Ureter (tissue), 1 donor: ENCODE measurements around the gene ZFAND6. TPM values are rescaled to one million over a fixed set of nuclear protein-coding genes. Genes with fewer than 3 reads are reported as not detected.

Source experiments
- DNase-seq: peaks from one replicate; pipeline ENCODE4 v3.0.0-alpha.2; 2020; ENCODE audit warnings: low spot score
- total RNA-seq: library from RNA; stranded (reverse); gene quantifications from one replicate; pipeline ENCODE4 v1.2.4, GENCODE V29; 2023
- donor health status: DM: yes; HTN: yes; CAD: no.

Gene ZFAND6
- total RNA-seq, 1 donor from 2014 or later = 99.5 TPM

DNA sequence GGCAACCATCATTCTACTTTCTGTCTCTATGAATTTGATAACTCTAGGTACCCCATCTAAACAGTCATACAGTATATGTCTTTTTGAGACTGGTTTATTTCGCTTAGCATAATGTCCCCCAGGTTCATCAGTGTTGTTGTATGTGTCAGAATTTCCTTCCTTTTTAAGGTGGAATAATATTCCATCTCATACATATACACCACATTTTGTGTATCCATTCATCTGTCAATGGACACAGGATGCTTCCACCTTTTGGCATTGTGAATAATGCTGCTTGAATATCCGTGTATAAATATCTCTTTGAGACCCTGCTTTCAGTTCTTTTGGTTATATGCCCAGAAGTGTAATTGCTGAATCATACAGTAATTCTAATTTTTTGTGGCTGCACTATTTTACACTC, 10.4 kb upstream of the ZFAND6 start:
- DNase-seq = no peak

DNA sequence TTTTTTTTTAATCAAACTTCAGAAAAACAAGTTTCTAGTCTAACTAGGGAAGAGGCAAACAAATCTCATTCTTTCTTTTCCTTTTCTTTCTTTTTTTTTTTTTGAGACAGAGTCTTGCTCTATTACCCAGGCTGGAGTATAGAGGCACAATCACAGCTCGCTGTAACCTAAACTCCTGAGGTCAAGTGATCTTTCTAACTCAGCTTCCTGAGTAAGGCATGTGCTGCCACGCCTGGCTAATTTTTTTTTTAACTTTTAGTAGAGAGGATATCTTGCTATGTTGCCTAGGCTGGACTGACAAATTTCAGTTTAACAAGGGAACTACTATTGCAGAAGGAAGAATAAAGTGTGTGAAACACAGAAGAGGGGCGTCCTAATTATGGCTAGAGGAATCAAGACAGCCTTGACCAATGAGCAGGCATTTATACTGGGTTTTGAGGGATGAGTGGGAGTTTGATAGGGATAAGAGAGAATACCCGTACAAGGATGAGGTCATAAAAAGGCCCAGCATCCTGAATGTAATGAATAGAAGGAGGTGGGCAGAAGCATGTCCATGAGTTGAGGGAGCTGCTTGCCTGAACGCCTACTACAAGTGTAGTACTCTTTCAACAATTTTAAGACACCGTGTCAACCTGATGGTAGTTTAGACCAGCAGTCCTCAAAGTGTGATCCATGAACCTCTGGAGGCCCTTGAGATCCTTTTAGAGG, 6.7 kb upstream of the ZFAND6 start:
- no peak for DNase-seq

DNA sequence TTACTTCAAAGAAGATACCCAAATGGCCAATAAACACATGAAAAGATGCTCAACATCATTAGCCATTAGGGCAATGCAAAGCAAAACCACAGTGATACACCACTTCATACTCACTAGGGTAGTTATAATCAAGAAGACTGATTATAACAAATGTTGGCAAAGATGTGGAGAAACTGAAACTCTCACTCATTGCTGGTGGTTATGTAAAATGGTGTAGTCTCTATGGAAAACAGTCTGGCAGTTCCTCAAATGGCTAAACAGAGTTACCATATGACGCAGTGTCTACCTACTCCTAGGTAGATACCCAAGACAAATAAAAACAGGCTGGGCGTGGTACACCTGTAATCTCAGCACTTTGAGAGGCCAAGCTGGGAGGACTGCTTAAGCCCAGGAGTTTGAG, 3.5 kb upstream of the ZFAND6 start:
- no peak for DNase-seq

DNA sequence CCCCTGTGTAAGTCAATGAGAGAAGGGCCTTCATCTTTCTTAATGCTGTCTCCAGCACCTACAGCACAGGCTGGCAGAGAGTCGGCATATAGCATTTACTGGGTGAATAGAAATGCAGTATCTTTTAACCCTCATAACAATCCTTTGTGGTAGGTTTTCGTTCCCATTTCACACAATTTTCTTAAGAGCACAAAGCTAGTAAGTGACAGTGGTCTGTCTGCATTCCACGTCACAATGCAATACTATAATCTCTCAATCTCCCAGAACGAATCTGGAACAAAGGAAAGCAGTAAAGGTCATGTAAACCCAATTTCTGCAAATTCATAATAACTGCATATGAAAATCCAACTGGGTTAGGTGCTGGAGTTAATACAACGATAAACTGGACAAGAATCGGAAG, 1.4 kb upstream of the ZFAND6 start:
- no peak for DNase-seq

DNA sequence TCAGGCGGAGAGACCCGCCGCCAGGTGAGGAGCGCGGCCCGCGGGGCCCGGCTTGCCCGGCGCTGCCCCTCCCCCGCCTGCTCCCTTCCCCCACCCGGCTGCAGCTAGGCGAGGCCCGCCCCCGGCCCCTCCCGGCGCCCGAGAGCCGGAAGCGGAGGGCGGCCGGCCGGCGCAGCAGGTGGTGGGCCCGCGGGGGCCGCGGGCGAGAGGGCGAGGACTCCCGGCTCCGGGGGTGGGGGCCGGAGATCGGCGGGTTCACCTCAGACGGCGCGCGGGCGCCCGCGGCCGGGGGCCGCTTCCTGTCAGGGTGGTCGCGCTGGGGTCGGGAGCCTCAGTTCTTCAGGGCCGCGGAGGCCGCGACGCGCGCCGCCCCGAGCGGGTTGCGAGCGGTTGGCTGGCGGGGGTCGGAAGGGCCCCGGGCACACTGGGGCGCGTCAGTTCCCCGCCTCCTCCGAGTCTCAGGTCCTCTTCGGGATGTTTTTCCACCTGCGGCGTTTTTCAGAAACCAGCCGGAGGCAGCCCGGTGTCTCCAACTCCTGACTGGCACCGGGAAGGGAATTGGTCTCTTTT, 395 bp downstream of the ZFAND6 start:
- DNase-seq = no peak

DNA sequence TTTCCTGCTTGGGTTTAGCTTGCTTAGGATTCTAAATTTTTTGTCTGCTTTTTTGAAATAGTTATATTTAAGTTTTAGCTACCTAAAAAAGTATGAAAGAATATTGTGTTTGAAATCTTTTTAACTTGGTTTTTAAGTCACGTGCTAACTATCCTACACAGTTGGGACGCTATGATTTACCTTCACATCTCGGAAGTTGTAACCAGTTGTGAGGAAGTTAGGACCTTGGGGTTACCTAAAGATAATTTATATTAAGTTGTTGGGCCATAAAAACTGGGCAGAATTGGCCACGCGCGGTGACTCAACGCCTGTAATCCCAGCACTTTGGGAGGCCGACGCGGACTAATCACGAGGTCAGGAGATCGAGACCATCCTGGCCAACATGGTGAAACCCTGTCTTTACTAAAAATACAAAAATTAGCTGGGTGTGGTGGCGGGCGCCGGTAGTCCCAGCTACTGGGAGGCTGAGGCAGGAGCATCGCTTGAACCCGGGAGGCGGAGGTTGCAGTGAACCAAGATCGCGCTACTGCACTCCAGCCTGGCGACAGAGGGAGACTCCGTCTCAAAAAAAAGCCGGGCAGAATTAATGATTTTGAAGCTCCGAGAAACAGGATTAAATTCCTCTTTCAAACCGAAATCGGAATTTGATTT, 1.0 kb downstream of the ZFAND6 start:
- no peak for DNase-seq

DNA sequence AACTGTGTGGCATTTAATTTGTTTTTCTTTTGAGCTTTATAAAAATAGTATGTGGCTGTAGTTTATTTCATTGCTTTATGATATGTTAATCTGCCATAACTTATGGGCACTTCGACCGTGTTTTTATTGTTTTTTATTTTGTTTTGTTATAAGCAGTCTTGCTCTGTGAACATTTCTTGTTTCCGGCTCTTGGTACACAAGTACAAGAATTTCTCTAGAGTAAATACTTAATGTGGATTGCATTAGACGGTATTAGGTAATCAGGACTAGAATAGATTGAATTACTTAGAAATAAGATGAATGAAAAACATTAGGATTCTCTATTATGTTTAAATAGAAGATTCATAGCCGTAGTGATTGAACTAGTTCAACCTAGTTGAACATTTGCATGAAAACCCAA, 2.1 kb downstream of the ZFAND6 start:
- DNase-seq = no peak

DNA sequence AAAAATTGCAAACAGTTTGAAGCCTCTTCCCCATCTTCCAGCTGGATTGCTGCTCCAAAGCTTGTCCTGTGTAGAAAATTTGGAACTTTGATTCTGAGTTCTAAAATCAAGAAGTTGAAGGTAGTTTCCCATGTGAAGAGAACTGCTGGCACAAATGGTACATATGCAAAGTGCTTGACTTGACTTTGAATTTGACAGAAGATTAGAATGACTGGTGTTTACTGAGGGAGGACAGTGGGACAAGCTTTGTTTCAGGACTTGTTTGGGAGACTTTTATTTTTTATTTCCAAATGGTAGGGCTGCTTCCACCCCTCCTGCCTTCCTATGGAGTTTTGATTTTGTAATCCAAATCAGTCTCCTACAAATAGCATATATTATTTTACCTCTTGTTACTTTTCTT, 7.4 kb downstream of the ZFAND6 start:
- DNase-seq = no peak

DNA sequence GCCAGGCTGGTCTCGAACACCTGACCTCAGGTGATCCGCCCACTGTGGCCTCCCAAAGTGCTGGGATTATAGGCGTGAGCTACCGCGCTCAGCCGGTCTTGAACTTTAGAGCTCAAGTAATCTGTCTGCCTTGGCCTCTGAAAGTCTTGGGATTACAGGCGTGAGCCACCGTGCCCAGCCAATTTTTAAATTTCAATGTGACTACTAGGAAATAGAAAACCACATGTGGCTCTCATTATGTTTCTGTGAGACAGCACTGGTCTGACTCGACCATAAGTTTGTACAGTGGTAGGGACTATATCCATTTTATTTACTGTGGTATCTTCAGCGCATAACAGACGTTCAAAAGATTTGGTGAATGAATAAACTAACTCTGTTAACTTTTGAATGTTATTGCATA, 9.1 kb downstream of the ZFAND6 start:
- DNase-seq = no peak

DNA sequence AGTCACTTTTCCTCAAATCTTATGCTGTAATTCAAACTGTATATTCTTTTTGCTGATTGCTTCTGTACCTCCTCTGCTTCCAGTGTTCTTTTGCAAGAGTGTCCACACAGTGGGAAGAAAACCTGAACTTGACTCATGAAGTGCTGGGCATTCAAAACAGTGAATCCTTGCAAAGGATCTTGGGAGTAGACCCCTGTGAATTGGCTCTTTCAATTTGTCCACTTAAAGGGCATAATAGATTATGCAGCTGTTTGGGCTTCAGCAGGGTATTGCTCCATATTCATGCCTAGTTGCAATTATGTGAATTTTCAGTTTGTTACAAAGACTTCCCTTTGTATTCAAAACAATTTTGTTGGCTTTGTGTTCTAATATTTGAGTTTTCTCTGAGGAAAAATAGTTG, 11.4 kb downstream of the ZFAND6 start:
- DNase-seq = no peak

DNA sequence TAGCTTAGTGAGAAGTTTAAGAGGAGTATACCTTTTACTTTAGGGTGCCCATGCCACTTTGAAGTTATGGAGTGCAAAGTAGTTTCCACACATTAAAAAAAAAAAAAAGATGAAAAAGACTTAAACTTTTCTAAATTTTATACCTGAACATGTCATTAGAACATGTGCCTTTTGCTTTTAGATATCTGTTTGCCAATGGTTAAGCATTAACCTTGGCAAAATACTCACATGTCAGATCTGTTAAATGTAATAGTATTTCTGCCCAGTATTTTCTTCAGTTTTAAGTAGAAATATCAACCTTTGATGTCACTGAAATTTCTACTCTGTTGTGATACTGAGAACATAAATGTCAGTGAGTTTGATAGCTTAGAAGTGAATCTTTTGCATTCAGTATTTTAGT, 12.2 kb downstream of the ZFAND6 start:
- no peak for DNase-seq

DNA sequence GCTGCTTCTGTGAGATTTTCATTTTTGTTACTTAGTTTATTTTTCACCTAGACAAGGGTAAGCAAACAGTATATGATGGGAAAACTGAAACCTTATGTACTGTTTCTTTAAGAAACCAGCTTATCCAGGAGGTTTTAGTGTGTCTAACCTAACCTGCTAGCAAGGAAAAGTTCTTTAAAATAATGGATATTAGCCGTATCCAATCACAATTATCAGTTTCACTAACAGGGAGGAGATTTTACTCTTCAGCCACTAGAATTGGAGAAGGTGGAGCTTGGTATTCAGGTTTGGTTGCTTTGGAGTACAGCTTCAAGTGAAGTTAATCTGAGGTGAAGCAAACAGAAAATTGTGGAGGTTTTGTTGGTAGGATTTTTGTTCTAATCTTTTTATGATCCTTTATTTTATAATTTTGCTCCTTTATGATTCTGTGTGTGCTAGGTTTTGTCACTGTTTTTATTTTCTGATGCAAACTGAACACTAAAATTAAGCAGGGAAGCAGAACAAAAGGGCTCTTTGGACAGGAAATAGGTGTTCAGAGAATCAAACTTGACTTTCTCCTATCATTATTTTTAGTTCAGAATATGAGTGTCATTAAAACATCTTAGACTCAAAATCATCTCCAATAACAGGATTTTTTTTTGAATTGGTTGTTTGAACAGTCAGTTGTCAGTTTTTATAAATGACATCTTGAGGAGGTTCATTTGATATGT, 13.0 kb downstream of the ZFAND6 start:
- no peak for DNase-seq

DNA sequence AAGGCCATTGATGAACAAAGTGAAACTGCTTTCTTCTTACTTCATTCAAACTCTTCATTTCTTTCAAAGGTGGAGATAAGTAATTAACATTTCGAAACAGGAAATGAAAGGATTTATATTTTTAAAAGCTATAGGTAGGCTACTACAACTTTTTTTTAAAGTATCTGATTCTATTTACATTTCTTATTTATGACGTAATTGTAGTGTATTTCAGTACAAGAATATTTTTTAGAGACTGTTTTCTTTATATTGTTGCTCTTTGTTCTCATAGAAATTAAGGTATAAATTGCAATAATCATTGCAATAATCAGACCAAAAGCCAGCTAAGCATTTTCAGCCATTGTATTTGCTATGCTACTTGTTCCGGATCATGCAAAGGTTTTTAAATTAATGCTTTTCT, 13.7 kb downstream of the ZFAND6 start:
- no peak for DNase-seq

DNA sequence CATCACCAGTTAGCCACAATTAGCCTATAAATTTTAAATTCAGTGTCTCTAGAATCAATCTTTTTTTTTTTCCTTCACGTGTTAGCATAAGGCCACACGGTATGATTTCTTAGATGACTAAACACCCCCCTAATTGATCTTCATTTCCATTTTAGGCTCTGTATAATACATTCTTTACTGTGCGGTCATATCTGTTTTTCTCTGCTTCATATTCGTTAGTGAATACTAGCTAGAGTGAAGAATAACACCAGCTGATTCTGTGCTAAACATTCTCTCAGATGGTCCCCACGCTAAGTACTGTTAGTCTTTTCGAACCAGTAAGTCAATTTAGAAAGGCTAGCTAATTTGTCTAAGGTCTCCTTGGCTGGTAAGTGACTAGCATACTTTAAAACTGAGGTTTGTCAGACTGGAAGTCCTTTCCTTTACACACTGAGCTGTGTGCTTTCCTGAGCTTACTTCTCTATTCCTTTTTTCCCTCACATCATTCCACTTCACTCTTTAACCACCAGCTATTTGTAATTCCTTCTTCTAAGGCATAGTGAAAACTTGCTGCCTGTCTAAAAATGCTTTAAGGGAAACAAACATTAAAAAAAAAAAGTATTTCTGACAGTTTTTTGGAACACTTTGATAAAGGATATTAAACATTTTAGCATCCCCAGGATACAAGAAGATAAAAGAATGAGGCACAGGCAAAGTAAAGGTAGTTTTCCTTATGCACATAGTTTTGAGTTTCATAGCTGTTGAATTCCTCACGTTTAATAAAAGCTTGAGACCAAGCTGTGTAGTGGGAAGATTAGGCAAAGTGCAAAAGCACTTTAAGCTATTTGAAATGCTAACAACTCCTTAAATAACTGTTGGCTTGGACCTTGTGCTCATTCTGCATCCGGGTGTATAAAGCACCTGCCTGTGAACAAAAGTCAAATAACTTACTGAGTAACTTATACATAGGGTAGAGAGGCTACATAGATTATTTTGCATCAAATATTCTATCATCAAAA, 17.1 kb downstream of the ZFAND6 start:
- DNase-seq = no peak

DNA sequence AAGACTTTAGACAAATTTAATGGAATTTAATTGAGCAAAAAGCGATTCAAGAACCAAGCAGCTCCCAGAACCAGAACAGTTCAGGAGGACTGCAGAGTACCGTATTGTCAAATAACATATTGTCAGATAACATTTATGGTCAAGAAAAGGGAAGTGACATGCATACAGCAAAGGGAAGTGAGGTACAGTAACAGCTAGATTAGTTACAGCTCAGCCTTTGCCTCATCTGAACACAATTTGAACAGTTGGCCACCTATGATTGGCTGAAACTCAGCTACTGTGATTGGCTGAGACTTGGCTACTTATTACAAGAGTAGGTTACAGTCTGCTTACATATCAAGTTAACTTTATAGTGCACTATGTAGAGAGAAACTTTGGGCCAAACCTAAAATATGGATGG, 21.9 kb downstream of the ZFAND6 start:
- DNase-seq = no peak

DNA sequence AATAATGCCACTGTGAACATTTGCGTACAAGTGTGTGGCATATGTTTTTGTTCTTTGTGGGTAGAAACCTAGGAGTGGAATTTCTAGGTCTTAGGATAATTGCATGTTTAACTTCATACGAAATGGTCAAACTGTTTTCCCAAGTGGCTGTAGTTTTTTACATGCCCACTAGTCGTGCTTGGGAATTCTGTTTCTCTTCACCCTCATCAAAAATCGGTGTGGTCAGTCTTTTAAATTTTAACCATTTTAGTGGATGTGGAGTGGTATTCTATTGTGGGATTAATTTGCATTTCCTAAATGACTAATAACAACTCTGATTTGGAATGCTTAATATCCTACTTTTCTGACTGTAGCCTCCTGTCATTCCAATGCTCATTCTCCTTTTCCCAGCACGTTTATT, 27.6 kb downstream of the ZFAND6 start:
- no peak for DNase-seq

DNA sequence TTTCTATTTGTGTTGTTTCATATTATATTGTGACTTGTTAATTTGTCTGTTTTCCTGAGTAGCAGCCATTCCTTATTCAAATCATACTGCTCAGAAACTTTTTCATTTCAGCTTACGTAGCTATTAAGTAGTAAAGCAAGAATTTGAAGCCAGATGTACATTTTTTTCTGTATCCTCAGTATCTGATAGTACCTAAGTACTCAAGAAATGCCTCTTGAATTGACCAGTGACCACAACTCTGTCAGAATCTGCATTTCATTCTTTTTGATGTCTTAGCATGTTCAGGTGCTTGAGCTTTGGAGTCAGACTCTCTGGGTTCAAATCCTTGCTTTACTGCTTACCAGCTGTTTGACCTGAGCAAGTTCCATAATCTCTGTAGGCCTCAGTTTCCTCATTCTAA, 30.6 kb downstream of the ZFAND6 start:
- no peak for DNase-seq

DNA sequence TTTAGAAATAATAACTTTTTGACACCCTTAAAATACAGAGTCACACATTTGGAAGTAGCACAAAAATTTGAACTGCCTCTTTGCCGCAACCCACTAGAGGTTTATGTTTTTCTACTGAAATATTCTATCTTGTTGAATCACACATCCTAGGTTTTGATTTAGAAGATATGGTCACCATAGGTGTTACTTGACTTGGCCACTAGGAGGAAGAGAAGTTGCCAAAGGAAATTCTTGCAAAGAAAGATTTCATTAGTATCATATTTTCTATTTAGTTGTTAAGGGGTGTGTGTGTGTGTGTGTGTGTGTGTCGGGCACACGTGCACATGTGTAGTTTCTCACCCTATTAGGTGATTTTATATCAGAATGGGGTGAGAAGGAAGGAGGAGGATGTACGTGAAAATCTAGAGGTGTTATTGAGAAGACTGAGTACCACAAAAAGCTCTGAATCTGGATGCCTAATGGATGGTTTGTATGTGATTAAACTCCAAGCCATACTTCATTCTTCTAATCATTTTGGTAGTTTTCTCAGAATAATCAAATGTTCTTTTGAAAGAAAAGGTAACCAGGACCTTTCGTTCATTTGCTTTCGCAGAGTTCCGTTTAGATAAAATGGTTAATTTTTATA, 31.5 kb downstream of the ZFAND6 start:
- no peak for DNase-seq

DNA sequence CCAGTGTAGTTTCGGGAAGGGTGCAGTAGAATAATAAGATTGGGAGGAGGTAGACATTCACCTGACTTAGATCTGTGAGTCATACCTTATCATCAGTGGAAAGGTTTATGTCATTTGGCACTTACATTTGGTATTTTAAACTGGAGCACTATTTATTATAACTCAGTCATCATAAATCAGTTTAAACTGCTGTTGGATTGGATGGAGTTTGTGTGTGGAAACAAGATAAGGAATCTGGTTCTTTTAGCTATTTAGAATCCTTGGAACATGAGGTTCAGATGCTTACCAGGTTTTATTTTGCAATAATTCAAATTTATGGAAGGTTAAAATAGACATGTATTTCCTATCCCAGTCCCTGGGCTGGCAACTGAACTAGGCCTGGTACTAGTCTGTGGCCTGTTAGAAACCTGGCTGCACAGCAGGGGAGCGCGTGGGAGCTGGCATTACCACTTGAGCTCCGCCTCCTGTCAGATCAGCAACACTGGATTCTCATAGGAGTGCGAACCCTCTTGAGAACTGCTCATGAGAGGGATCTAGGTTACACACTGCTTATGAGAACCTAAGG, 34.5 kb downstream of the ZFAND6 start:
- DNase-seq = peak; percentile 55

DNA sequence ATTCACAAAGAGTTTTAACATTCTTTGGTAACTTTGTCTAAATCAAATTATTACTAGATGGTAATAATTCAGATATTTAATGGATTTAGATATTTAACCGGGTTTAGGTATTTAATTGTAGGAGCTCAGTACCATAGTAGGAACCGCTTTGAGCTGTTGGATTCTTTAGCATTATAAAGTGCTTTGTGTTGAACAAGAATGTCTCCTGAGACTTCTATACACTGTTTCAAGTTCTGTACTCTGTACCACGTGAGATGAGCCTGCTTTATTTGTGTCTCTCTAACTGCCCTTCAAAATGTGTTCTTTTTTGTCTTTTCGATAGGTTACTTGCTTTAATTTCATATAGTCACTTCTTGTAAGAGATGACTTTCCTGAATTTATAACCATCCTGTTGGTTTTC, 36.0 kb downstream of the ZFAND6 start:
- no peak for DNase-seq

DNA sequence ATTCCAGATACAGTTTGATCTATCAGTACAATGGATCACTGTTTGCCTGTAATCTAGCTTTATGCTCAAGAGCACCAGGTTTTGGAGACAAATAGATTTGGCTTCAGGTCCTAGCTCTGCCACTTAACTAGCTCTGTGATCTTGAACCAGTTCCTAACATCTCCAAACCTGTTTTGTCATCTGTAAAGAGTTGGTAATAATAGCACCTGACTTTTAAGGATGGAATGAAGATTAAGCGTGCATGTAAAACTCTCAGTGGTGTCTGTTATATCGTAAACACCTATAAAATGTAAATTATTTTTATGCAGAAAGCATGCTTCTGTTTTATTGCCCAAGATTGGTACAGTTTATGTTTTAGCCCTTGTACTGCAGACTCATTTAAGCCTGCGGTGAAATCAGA, 36.5 kb downstream of the ZFAND6 start:
- DNase-seq = no peak
